Stimulated activated memory B cell treated with anti-CD40 and anti-IgM and Interleukin-4, amounts not matched to agents 10 μg/mL and 1 μg/mL and 100 μg/mL, for 72 hours (primary cell): ENCODE results near the gene SLC4A7.
"Not testable (repeated sequence)": the region's sequence is repeated elsewhere in the genome, so short reads cannot be mapped to it uniquely, and the experiment has no call there.

Source experiments
- ATAC-seq: fragments of 150-1000 bp; cut with Tn5 transposase; 2 replicates; pipeline ENCODE4 v1.10.0; 2021
- H3K27ac Mint-ChIP-seq: one replicate; pipeline ENCODE4 v1.8.0; 2022; ENCODE audit warnings: mild to moderate bottlenecking, mixed read lengths
- H3K27me3 Mint-ChIP-seq: one replicate; pipeline ENCODE4 v1.8.0; 2022; ENCODE audit warnings: mixed read lengths
- H3K36me3 Mint-ChIP-seq: one replicate; pipeline ENCODE4 v1.8.0; 2022; ENCODE audit warnings: mixed read lengths
- H3K4me1 Mint-ChIP-seq: one replicate; pipeline ENCODE4 v1.8.0; 2022; ENCODE audit warnings: mixed read lengths
- H3K4me3 Mint-ChIP-seq: one replicate; pipeline ENCODE4 v1.8.0; 2022; ENCODE audit warnings: mild to moderate bottlenecking, moderate library complexity, mixed read lengths
- H3K9me3 Mint-ChIP-seq: one replicate; pipeline ENCODE4 v1.8.0; 2022; ENCODE audit warnings: mixed read lengths

The SLC4A7 gene

GRCh38 chr3:27344192-27344591 lies 140.0 kb downstream of the SLC4A7 start:
- no peaks in the 10 kb centered on the region for H3K9me3 Mint-ChIP-seq
- no peak for ATAC-seq
- H3K36me3 Mint-ChIP-seq: no peaks in the 10 kb centered on the region
- peaks cover 7% of the 10 kb centered on the region for H3K4me1 Mint-ChIP-seq
- H3K27ac Mint-ChIP-seq: no peak overlapping the region
- H3K4me3 Mint-ChIP-seq: no peak overlapping the region
- no peaks in the 10 kb centered on the region for H3K27me3 Mint-ChIP-seq

GRCh38 chr3:27342267-27342666 lies 141.9 kb downstream of the SLC4A7 start:
- Mint-ChIP-seq H3K4me1 (peaks cover 6% of the 10 kb centered on the region), H3K27ac (no peak overlapping the region), H3K4me3 (no peak overlapping the region), H3K27me3 (no peaks in the 10 kb centered on the region), H3K36me3 (no peaks in the 10 kb centered on the region), H3K9me3 (no peaks in the 10 kb centered on the region)
- no peak for ATAC-seq

DNA sequence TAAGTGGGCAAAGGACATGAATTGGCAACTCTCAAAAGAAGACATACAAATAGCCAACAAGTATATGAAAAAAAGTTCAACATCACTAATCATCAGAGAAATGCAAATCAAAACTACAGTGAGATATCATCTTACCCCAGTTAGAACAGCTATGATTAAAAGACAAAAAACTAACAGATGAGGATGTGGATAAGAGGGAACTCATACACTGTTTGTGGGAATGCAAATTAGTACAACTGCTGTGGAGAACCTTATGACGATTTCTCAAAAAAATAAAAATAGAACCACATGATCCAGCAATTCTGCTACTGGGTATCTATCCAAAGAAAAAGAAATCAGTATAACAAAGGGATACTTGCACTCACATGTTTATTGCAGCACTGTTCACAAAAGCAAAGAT lies 143.7 kb downstream of the SLC4A7 start:
- no peaks in the 10 kb centered on the region for H3K9me3 Mint-ChIP-seq
- ATAC-seq: no peak

GRCh38 chr3:27335571-27335970 lies 148.6 kb downstream of the SLC4A7 start:
- Mint-ChIP-seq H3K4me1 (peaks cover 5% of the 10 kb centered on the region), H3K36me3 (peaks cover 8% of the 10 kb centered on the region), H3K27me3 (peaks cover 9% of the 10 kb centered on the region), H3K4me3 (no peak overlapping the region), H3K27ac (no peak overlapping the region), H3K9me3 (no peaks in the 10 kb centered on the region)
- ATAC-seq: no peak

More for the DNA sequence above, 143.7 kb downstream of the SLC4A7 start:
- Mint-ChIP-seq H3K27ac (no peak overlapping the region), H3K4me1 (peaks cover 6% of the 10 kb centered on the region), H3K27me3 (no peaks in the 10 kb centered on the region), H3K36me3 (no peaks in the 10 kb centered on the region), H3K4me3 (no peak overlapping the region)

- Mint-ChIP-seq H3K4me1 (no peaks in the 10 kb centered on the region), H3K4me3 (no peak overlapping the region), H3K27ac (no peak overlapping the region), H3K27me3 (peaks cover 9% of the 10 kb centered on the region), H3K9me3 (no peaks in the 10 kb centered on the region), H3K36me3 (peaks cover 8% of the 10 kb centered on the region)
- ATAC-seq: no peak
Observed at GRCh38 chr3:27333843-27334242, 150.3 kb downstream of the SLC4A7 start.

- not testable (repeated sequence) for H3K4me1 Mint-ChIP-seq, H3K27me3 Mint-ChIP-seq, H3K9me3 Mint-ChIP-seq, ATAC-seq, H3K27ac Mint-ChIP-seq, H3K4me3 Mint-ChIP-seq
- peaks cover 14% of the 10 kb centered on the region for H3K36me3 Mint-ChIP-seq
Observed at GRCh38 chr3:27328982-27329762, 155.0 kb downstream of the SLC4A7 start.

DNA sequence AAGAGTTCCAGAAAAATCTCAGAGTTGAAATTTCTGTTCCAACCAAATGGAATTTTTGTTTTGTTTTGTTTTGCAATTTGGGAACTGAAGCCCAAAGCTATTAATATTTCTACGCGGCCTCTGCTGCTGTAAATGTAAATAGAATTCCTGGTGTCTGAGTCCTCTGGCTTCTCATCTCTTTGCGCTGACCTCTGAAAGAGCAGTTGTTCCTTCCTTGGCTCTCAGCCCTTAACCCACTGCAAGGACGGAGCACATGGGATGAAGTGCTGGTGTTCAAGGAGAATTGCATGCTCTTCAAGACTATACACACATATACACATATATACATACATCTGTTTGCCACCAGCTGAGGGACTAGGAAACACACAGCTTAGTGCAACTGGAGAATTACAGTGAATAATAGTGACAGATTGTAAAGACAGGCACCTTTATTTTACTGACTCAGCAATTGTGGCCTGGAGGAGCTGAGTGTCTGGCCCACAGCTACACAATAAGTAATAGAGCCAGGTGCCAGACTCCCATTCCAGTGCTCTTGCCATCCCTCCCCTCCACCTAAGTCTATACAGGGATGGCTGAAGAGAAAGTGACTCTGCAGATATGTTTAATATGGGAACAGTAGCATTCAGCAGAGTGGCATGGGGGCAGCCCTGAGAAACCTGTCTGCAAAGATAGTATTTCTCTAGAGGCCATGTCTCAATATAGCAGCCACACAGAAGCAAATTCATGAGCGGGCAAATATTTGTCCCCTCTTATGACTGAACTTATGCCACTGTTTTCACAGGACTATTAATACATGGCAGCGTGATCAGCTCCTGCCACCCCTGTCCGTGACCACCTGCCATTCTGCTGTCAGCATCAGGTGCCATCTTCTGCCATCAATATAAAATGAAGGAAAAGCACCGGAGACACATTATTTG lies 157.3 kb downstream of the SLC4A7 start:
- H3K9me3 Mint-ChIP-seq: peaks cover 6% of the 10 kb centered on the region
- no peak for ATAC-seq
- H3K27ac Mint-ChIP-seq: no peak overlapping the region
- H3K27me3 Mint-ChIP-seq: peaks cover under 1% of the 10 kb centered on the region
- no peak overlapping the region for H3K4me3 Mint-ChIP-seq
- peaks cover 6% of the 10 kb centered on the region for H3K36me3 Mint-ChIP-seq
- H3K4me1 Mint-ChIP-seq: no peaks in the 10 kb centered on the region

DNA sequence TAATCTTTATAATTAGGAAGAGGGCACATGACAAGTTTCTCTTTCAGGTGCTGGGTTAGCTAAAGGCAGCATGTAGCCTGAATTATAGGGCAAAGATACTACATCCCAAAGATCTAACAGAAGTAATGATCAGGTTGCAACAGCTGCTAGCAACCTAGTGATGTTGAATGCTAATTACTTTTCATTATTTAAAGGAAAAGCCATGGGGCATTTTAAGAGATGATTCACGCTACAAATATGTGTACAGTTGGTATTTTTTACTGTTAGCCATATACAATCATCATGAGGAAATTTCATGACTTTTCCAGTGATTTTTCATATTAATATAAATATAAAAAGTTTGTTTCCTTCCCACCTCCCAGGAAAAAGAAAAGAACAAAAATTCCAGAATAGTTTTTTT lies 158.0 kb downstream of the SLC4A7 start:
- Mint-ChIP-seq H3K27ac (no peak overlapping the region), H3K27me3 (no peaks in the 10 kb centered on the region), H3K4me1 (no peaks in the 10 kb centered on the region), H3K9me3 (peaks cover 6% of the 10 kb centered on the region), H3K4me3 (no peak overlapping the region), H3K36me3 (peaks cover 6% of the 10 kb centered on the region)
- no peak for ATAC-seq

DNA sequence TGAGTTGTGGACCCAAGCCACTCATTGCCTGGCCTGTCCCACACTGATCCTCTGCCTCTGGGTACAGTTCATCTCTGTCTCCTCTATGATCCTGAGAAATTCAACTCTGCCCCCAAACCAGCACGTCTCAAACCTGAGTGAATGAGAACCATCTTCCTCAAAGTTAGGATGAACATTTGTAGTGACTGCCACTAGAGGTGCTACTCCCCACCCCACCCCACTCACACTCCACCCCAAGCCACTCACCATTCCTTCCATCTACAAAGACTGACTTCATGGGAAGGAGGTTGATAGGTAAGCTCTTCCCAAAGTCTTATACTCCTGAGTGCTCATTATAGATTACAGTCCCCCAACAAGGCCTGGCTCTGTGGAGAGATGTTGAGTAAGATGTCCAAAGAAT lies 158.8 kb downstream of the SLC4A7 start:
- peaks cover 6% of the 10 kb centered on the region for H3K36me3 Mint-ChIP-seq
- H3K4me3 Mint-ChIP-seq: no peak overlapping the region
- H3K27ac Mint-ChIP-seq: no peak overlapping the region
- H3K4me1 Mint-ChIP-seq: no peaks in the 10 kb centered on the region
- no peaks in the 10 kb centered on the region for H3K27me3 Mint-ChIP-seq
- ATAC-seq: peak; percentile 51
- peaks cover 6% of the 10 kb centered on the region for H3K9me3 Mint-ChIP-seq

- H3K4me1 Mint-ChIP-seq: no peaks in the 10 kb centered on the region
- no peaks in the 10 kb centered on the region for H3K27me3 Mint-ChIP-seq
- no peak for ATAC-seq
Observed at GRCh38 chr3:27324686-27325085, 159.5 kb downstream of the SLC4A7 start.

GRCh38 chr3:27323087-27323570 lies 161.1 kb downstream of the SLC4A7 start:
- H3K4me1 Mint-ChIP-seq: no peaks in the 10 kb centered on the region
- no peak for ATAC-seq
- H3K36me3 Mint-ChIP-seq: peaks cover under 1% of the 10 kb centered on the region
- H3K4me3 Mint-ChIP-seq: no peak overlapping the region
- H3K27me3 Mint-ChIP-seq: no peaks in the 10 kb centered on the region
- H3K27ac Mint-ChIP-seq: no peak overlapping the region
- H3K9me3 Mint-ChIP-seq: no peaks in the 10 kb centered on the region

More at GRCh38 chr3:27324686-27325085, 159.5 kb downstream of the SLC4A7 start:
- peaks cover 6% of the 10 kb centered on the region for H3K36me3 Mint-ChIP-seq
- no peak overlapping the region for H3K27ac Mint-ChIP-seq
- no peak overlapping the region for H3K4me3 Mint-ChIP-seq
- peaks cover 6% of the 10 kb centered on the region for H3K9me3 Mint-ChIP-seq
